Activated naive CD4-positive, alpha-beta T cell treated with anti-CD3 and anti-CD28 coated beads, Interleukin-2, amount 50 U/mL, for 72 hours (primary cell): ENCODE data around the gene NEURL2. TPM values are rescaled to one million over a fixed set of nuclear protein-coding genes. Genes with fewer than 3 reads are reported as not detected.
"Not testable (repeated sequence)": the region's sequence is repeated elsewhere in the genome, so short reads cannot be mapped to it uniquely, and the experiment has no call there.

Experiments
- ATAC-seq, 2 donors: fragments of 150-1000 bp; cut with Tn5 transposase; 2 replicates each; pipeline ENCODE4 v1.10.0; 2021; ENCODE audit warnings: mild to moderate bottlenecking in 2 of 2, moderate library complexity in 2 of 2
- DNase-seq, 2 donors: peaks; one replicate each; pipeline ENCODE4 v3.0.0; 2021 to 2022; ENCODE audit warnings: low spot score in 2 of 2
- H3K27ac Mint-ChIP-seq, 2 donors: one replicate each; pipeline ENCODE4 v1.8.0; 2022; ENCODE audit warnings: mild to moderate bottlenecking in 2 of 2, mixed read lengths in 2 of 2
- H3K36me3 Mint-ChIP-seq, 2 donors: one replicate each; pipeline ENCODE4 v1.8.0; 2022; ENCODE audit warnings: mixed read lengths in 2 of 2
- H3K9me3 Mint-ChIP-seq, 2 donors: one replicate each; pipeline ENCODE4 v1.8.0; 2022; ENCODE audit warnings: mixed read lengths in 2 of 2
- total RNA-seq, 2 donors: library from RNA; stranded (reverse); gene quantifications; one replicate each; pipeline ENCODE4 v1.2.3, GENCODE V29; 2022

The NEURL2 gene
- total RNA-seq, 2 donors from 2014 or later, result 1.5 to 3.4 TPM

DNA sequence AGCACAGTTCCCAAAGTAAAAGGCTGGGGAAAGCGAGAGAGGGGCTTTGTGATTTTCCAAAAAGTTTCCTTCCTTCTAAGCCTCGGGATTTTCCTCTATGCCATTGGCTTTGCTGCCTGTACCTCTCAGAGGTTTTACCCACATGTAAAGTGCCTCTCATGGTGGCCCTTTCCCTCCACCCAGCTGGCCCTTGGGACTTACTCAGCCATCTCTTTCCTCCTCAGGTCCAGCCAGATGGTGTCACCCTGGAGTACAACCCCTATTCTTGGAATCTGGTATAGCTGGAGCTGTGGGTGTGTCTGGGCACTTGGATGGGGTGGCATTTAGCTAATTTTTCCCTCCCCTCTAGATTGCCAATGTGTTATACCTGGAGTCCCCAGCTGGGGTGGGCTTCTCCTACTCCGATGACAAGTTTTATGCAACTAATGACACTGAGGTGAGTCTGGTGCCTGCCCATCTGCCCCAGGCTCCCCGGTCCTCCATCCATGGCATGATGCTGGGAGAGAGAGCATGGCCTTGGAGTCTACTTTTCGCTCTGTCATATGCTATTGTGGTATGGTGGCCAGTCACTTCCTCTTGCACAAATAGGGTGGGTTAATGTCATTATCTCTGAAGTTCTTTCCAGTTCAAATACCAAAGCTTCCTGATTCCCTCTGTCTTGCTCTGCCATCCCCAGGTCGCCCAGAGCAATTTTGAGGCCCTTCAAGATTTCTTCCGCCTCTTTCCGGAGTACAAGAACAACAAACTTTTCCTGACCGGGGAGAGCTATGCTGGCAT is 1.2 kb upstream of the NEURL2 start:
- H3K36me3 Mint-ChIP-seq, result peaks cover 0 to 8% of the 10 kb centered on the region in 2 donors
- no peak for DNase-seq

DNA sequence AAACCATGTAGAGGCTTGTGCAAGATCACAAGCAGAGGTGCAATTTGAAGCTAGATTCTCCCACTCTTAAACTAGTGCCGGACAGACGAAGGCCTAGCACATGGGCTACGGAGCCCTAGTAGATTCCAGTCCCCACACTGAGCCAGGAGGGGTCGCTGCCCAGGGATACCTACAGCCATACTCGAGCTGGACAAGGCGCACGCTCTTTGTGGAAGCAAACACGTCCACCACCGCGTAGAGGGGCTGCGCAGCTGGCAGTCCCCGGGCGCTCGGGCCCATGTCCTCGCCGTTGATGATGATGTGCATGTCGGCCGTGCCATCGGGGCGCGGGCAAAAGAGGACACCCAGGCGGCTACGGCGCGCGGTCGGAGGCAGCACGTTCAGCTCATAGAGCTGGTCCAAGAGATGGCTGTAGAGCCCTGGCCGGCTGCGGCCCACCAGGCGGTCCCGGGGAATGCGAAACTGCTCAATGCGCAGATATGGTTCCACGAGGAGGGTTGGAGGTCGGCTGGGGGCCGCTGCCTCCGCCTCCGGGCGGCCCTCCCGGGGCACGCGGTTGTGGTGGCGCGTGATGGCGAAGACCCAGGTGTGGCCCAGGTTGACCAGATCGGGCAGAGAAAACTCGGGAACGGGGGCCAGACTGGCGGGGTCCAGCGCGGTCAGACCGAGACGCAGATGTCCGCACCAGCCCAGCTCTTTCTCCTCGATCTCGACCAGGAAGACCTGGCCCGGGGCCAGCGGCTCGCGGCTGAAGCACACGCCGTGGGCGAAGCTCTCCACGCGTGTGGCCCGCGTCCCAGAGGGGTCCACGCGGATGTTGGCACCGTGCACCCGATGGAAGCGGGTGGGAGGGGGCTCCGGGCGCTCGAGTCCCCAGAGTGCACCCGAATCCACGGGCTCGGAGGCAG is 677 bp downstream of the NEURL2 start:
- H3K36me3 Mint-ChIP-seq, result peaks cover 0 to 8% of the 10 kb centered on the region in 2 donors
- peak; percentile 15 to 62 for ATAC-seq
- H3K27ac Mint-ChIP-seq, result peak overlapping the region; percentile 91 to 93
- DNase-seq, result peak in 1 of 2 donors; percentile 60
- H3K9me3 Mint-ChIP-seq, result no peaks in the 10 kb centered on the region

More for the DNA sequence above, 1.2 kb upstream of the NEURL2 start:
- Mint-ChIP-seq H3K9me3 (no peaks in the 10 kb centered on the region), H3K27ac (peak overlapping the region; percentile 85 to 91)
- no peak for ATAC-seq

DNA sequence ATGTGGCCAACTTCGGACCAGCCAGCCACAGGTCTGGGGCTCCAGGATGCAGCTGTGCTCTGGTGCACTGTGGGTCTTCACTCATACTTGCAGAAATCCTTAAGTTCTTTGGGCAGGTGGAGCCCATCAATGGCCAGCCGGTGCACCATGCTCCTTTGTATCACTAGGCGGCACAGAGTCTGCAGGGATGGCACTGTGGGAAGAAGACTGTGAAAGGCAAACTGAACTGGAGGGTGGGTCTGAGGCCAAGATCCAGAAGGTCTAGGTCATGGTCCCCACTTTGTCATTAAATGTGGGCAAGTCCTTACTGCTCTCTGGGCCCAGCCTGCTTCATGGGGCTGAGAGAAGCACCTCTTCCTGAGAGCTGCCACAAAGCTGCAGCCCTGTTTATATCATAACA is 2.3 kb downstream of the NEURL2 start:
- H3K27ac Mint-ChIP-seq, result no peak overlapping the region
- DNase-seq, result no peak
- ATAC-seq, result no peak
- peaks cover 0 to 2% of the 10 kb centered on the region in 2 donors for H3K36me3 Mint-ChIP-seq
- H3K9me3 Mint-ChIP-seq, result no peaks in the 10 kb centered on the region

DNA sequence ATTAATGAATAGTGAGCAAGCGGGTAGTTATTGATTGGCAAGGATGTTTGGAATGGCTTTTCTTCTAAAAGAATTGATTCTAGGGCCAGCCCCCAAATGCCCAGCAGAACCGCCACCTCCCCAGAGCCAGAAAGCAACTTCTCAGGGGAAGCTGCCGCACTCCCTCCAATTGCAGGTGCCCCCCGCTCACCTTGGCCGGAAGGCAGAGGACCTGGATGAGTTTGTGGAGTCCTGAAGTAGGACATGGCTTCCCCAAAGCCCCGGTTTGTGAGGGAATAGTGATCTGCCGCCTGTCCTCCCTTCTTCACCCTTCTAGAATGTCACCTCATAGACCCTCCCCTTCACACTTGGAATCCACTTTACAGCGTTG is 3.7 kb downstream of the NEURL2 start, which contains the start of gene SPATA25:
TSS of gene SPATA25 (minus strand) at position 277 of the 370 bp plus-strand sequence. CDS start at position 245, 32 bp downstream.
- no peak for DNase-seq
- H3K36me3 Mint-ChIP-seq, result peaks cover 13 to 15% of the 10 kb centered on the region in 2 donors
- no peaks in the 10 kb centered on the region for H3K9me3 Mint-ChIP-seq
- H3K27ac Mint-ChIP-seq, result no peak within 1 kb of the TSS
- ATAC-seq, result no peak

DNA sequence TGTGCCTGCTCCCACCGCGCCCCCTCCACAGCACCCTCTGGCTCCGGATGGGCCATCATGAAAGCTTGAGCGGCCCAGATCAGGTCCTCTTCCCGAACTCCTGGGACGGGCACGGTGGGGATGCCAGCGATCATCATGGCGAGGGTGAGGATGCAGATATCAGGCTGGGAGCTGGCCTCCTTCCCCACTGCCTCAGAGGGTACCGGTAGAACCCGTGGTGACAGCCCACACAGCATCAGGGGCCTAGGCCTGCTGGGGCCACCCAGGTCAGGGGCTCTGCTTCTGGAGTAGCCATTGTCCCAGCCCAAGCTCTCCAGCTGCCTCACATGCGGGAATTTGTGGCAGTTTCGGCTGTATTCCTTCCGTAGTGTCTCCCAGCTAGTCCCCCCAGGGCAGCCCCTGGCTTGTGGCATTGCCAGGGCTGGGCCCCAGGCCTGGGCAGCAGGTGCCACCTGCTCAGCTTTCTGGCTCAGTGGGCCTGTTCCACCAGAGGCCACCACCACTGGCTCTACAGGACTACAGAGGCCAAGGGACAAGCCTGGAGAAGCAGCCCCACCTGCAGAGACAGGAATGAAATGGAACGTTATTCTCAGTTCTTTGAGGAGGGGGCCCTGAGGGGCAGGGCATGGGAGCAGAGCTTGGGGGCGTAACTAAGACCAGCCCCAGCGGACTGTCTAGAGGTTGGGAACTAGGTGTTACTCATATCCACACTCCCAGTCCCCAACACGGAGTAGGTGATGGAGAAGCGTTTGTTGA is 4.2 kb downstream of the NEURL2 start:
- Mint-ChIP-seq H3K27ac (no peak overlapping the region), H3K36me3 (peaks cover 16 to 17% of the 10 kb centered on the region in 2 donors), H3K9me3 (no peaks in the 10 kb centered on the region)
- ATAC-seq, result no peak
- DNase-seq, result no peak

DNA sequence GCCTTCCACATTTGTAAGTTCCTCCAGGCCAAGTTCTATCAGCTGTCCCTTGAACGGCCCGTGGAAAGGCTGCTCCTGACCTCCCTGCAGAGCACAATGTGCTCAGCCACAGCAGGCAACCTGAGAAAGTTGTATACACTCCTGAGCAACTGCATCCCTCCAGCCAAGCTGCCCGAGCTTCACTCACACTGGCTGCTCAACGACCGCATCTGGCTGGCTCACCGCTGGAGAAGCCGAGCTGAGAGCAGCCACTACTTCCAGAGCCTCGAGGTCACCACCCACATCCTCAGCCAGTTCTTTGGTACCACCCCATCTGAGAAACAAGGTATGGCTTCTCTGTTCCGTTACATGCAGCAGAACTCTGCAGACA is 7.9 kb downstream of the NEURL2 start:
- Mint-ChIP-seq H3K36me3 (peaks cover 21% of the 10 kb centered on the region in 2 donors), H3K9me3 (no peaks in the 10 kb centered on the region), H3K27ac (peak overlapping the region; percentile 77 to 91)
- DNase-seq (no peak), ATAC-seq (no peak)

DNA sequence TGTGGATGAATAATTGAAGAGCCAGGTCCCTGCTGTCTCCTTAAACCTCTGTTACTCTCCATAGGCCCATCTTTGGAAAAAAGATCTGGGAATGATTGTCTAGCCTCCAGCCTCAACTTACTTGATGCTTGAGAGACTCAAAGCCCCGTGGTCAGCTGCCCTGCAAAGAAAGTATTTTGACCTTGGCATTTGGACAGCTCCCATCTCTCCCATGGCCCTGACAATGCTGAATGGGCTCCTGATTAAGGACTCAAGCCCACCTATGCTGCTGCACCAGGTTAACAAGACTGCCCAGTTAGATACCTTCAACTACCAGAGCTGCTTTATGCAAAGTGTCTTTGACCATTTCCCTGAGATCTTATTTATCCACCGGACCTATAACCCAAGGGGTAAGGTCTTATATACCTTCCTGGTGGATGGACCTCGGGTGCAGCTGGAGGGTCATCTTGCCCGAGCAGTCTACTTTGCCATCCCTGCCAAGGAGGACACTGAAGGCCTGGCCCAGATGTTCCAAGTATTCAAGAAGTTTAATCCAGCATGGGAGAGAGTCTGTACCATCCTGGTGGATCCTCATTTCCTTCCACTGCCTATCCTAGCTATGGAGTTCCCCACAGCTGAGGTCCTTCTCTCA is 8.4 kb downstream of the NEURL2 start:
- DNase-seq (no peak), ATAC-seq (no peak)
- H3K27ac Mint-ChIP-seq, result peak overlapping the region; percentile 77 to 91
- peaks cover 21% of the 10 kb centered on the region in 2 donors for H3K36me3 Mint-ChIP-seq
- no peaks in the 10 kb centered on the region for H3K9me3 Mint-ChIP-seq

DNA sequence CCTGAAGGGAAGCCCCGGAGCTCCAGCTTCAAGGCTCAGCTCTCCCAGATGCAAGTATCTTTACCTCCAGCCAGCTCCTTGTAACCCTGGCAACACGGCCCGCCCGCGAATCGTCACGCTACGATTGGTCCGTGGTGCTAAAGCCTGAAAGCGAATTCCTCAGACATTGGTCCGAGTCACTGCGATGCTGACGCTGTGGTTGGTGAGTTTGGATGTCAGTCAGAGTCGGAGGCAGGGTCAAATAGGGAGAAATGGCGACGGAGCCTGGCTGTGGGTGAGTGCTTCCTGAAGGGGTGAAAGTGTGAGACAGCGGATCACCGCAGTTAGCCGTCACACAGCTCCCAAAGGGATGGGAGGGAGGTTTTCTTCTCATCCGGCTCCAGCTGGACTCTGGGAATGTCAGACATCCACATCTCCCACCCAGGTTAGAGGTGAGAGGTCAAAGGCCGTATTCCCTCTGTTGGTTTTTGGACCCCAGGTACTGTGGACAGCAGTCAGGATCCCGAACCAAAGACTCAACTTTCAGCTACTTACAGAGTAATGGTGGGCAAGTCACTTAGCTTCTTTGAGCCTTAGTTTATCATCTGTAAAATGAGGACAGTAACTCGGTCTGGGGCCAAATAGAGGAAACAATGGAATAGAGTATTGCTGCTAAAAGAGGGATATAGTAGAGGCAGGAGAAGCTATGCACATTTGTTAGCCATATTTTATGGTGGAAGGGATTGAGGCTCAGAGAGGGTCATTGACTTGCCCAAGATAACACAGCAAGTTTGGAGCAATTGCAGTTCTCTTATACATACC is 9.8 kb downstream of the NEURL2 start, which contains the start of gene ZSWIM1:
TSS of gene ZSWIM1 (plus strand) at position 240 of the 801 bp plus-strand sequence. CDS start 1,366 bp downstream, outside the sequence.
- peak; percentile 95 to 98 for ATAC-seq
- Mint-ChIP-seq H3K36me3 (peaks cover 21% of the 10 kb centered on the region in 2 donors), H3K9me3 (no peaks in the 10 kb centered on the region), H3K27ac (peak within 1 kb of the TSS; percentile 91 to 94)
- peak; percentile 98 for DNase-seq

DNA sequence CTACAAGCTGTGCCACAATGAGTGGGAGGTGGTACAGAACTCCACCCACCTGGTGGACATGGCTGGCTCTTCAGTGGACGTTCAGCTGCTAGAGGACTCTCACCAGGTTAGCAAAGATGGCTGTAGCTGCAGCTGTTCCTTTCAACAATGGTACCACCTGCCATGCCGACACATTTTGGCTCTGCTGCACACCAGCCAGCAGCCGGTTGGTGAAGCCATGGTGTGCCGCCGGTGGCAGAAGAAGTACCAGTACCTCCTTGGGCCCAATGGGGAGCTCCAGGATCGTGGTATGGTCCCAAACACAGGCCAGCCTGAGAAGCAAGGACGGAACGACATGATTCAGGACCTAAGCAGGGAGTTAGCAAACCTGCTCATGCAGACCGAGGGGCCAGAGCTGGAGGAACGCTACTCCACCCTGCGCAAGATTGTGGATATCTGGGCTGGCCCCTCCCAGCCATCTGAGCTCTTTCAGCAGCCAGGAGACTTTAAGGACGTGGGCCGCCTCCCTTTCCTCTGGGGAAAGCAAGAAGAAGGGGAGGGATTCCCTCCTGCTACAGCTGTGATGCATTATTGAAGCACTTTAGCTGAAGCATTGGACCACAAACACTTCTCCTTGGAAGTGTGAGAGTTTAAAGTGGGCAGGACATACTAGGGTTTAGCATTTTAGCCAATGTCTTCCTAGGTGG is 12.8 kb downstream of the NEURL2 start:
- peaks cover 15 to 17% of the 10 kb centered on the region in 2 donors for H3K36me3 Mint-ChIP-seq
- no peak for ATAC-seq
- no peak for DNase-seq
- no peaks in the 10 kb centered on the region for H3K9me3 Mint-ChIP-seq
- no peak overlapping the region for H3K27ac Mint-ChIP-seq

DNA sequence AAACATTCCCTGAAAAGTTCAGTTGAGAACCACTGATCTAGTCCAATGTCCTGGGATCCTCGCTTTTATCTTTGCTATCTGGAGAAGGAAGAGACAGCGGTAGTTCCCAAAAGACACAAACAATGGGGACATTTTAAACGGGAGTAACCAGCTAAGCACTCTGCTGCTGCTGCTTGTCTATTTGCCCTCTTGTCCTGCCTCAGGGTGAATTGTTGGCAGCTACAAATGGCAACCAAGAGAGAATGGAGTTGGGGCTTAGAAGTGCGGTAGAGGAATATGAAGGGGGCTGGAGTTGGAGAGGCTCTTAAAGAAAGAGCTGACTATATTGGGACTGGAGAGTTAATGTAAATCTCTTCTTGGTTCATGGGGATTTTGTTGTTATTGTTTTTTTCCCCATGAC is 16.4 kb downstream of the NEURL2 start:
- DNase-seq (no peak), ATAC-seq (no peak)
- H3K9me3 Mint-ChIP-seq, result no peaks in the 10 kb centered on the region
- no peak overlapping the region for H3K27ac Mint-ChIP-seq
- H3K36me3 Mint-ChIP-seq, result peaks cover 0 to 5% of the 10 kb centered on the region in 2 donors

DNA sequence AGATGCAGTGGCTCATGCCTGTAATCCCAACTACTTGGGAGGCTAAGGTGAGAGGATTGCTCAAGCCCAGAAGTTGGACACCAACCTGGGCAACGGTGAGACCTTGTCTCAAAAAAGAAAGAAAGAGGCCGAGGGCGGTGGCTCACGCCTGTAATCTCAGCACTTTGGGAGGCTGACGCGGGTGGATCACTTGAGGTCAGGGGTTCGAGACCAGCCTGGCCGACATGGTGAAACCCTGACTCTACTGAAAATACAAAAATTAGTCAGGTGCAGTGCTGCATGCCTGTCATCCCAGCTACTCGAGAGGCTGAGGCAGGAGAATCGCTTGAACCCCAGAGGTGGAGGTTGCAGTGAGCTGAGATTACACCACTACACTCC is 16.9 kb downstream of the NEURL2 start:
- ATAC-seq, H3K9me3 Mint-ChIP-seq, H3K36me3 Mint-ChIP-seq, DNase-seq: not testable (repeated sequence)
- H3K27ac Mint-ChIP-seq, result peak overlapping the region in 1 of 2 donors; percentile 66

DNA sequence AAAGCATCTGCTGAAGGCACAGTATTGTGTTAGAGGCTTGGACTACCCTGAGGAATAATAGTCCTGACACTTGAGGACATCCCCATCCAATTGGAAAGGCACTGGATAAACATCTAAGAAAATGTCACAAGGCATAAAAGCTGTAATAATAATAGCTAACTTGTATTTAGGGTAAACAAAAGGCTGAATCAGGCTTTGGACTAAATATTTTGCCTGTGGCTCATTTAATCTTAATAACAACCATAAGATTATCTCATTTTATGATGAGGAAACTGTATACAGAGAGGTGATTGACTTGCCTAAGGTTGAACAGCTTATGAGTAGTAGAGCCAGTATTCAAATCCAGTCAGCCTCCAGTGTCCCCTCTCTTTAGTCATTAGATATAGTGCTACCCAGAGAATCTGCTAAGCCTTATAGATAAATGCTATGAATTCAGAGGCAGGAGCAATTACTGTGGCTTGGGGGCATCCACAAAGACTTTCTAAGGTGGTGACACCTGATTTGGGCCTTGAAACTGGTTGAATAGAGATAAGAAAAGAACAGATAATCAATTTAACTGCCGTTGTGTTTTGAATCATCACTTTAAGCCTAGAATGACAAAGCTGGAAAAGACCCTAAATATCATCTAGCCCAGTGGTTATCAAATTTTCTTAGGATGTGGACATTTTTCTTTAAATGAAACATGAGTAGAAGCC is 17.5 kb downstream of the NEURL2 start:
- no peak for DNase-seq
- Mint-ChIP-seq H3K9me3 (no peaks in the 10 kb centered on the region), H3K36me3 (peaks cover 0 to 5% of the 10 kb centered on the region in 2 donors), H3K27ac (no peak overlapping the region)
- ATAC-seq, result no peak

DNA sequence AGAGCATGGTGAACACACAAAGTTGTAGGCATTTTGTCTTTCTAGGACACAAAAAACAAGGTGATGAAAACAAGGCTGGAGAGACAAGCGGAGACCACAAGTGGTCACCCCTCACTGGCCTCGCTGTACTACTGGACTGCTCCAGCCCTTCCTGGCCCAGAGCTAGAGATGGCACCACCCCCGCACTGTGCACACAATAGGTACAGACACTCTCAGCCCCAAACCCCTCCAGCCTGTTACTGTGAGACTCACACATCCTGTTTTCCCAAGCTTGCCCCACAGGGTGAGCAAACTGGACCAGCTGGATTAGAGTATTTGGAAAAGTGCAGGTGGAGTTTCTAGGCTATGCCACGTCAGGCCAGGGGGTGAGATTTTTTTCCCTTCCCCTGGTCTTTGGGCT is 18.4 kb downstream of the NEURL2 start:
- no peak for DNase-seq
- Mint-ChIP-seq H3K27ac (no peak overlapping the region), H3K9me3 (no peaks in the 10 kb centered on the region), H3K36me3 (peaks cover 0 to 5% of the 10 kb centered on the region in 2 donors)
- no peak for ATAC-seq

DNA sequence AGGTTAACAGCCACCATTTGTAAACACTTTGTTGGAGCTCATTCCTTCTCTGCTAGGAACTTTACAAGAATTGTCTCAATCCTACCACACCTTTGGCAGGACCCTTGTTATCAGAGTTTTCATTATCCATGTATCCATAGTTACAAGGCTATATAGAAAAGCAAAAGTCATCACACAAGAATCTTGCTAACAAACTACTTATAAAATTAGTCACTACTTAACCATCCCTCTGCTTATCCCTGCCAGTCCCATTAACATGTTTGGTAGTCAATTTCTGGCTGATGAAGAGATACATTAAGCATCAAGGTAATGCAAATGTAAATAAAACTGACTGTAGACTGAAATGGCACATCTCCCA is 23.2 kb downstream of the NEURL2 start:
- Mint-ChIP-seq H3K27ac (no peak overlapping the region), H3K9me3 (no peaks in the 10 kb centered on the region), H3K36me3 (peaks cover 0 to 5% of the 10 kb centered on the region in 2 donors)
- ATAC-seq (no peak), DNase-seq (no peak)
